ENCODE measurements around the gene HELB.

- TF ChIP-seq CTCF (conservative IDR thresholded peaks at IDR 0.05; ENCODE audit: low read depth, low read length) (no peak), EZH2 (IDR thresholded peaks at IDR 0.05; ENCODE audit: borderline replicate concordance, low read depth, low read length, poor library complexity, severe bottlenecking) (no peak)
Measured at GRCh38 chr12:66371982-66372381, 69.7 kb downstream of the HELB start.

All from A673 (cell line).